ENCODE data around the gene MYBPC1.
"Not testable (repeated sequence)": the region's sequence is repeated elsewhere in the genome, so short reads cannot be mapped to it uniquely, and the experiment has no call there.

MYBPC1 gene

DNA sequence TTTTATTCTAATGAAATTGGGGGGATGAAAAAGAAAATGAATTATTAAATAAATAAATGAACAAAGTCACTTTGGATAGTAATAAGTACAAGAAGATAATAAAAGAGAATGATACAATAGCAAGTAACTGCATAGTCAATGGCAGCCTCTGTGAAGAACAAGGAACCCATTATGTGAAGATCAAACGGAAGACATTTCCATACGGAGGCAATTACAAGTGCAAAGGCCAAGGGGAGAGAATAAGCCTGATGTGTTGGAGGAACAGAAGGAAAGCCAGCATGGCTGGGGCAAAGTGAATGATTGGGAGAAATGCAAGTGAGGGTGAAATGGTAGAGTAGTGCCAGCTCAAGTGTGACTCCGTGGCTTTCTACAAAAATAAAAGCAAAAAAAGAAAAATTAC is 58.7 kb downstream of the MYBPC1 start:
- DNase-seq (ENCODE audit: low read depth in 2 of 3, low spot score in 1 of 3) = no peak

DNA sequence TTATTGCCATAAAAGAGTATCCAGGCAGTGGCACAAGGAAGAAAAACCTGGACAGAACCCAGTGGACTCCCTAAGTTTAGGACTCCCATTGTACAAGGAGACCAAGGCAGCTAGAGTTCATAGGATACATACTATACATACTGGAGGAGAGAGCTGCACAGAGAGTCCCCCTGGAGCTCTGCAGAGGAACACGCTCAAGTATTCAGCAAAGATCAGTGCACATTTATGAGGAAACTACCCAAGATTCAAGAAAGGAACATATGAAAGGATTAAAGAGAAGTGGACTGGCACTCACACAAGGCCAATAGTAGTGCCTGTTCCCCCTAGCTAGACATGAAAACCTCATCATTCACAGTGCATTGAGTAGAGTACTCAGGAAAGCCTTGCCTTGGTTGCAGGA is 59.7 kb downstream of the MYBPC1 start:
- DNase-seq (ENCODE audit: low read depth in 2 of 3, low spot score in 1 of 3) = no peak

DNA sequence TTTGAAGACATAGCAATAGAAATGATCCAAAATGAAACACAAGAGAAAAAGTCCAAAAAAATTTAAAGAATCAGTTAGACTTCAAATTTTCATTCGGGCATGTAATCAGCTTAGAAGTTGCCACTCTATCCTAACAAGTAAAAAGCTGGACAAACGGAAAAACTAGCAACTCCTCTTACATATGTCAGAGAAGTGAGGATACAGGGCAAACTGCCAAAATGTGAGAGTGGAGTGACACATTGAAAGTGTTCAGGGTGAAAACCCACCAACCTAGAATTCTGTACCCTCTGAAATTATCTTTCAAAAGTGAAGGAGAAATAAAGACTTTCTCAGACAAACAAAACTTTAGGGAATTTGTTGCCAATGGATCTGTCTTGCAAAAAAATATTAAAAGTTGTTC is 60.6 kb downstream of the MYBPC1 start:
- DNase-seq (ENCODE audit: low read depth in 2 of 3, low spot score in 1 of 3) = no peak

DNA sequence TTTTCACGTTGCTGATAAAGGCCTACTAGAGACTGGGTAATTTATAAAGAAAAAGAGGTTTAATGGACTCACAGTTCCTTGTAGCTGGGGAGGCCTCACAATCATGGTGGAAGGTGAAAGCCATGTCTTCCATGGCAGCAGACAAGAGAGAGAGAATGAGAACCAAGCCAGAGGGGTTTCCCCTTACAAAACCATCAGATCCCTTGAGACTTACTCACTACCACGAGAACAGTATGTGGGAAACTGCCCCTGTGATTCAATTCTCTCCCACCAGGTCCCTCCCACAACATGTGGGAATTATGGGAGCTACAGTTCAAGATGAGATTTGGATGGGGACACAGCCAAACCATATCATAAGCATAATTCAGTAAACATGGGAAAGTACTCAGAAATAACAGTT is 65.9 kb downstream of the MYBPC1 start:
- not testable (repeated sequence) for DNase-seq (ENCODE audit: low read depth in 2 of 3, low spot score in 1 of 3)

DNA sequence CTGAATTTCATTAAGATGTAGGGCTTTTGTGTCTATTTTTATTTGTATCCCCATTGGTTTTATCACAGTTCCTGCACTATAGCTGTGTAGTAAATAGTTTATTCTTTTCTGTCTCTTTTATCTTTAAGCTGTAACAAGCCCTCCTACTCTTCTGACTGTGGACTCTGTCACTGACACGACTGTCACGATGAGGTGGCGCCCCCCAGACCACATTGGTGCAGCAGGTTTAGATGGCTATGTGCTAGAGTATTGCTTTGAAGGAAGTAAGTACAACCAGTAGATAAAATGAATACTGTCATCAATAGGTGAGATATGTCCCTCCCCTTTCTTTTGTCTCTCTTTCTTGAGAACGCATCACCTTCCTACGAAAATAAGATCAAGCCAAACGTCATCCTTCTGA is 68.5 kb downstream of the MYBPC1 start:
- DNase-seq (ENCODE audit: low read depth in 2 of 3, low spot score in 1 of 3) = no peak

DNA sequence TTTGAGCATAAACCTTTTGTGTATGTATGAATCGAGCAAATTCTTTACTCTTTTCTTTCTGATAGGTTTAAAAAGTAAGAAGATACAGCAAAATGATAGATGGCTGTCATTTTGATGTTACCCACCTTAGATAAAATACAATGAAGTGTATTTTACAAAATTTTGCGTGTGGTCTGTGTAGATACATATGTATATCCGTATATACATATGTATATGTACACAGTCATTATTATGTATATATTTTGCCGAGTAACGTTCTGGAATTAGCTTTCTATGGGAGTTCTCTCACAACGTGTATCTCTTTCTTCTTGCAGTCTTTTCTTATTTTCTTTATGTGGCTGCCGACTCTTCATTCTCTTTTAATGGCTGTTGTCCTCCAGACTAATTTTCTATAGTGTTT is 70.2 kb downstream of the MYBPC1 start:
- DNase-seq (ENCODE audit: low read depth in 2 of 3, low spot score in 1 of 3) = no peak

DNA sequence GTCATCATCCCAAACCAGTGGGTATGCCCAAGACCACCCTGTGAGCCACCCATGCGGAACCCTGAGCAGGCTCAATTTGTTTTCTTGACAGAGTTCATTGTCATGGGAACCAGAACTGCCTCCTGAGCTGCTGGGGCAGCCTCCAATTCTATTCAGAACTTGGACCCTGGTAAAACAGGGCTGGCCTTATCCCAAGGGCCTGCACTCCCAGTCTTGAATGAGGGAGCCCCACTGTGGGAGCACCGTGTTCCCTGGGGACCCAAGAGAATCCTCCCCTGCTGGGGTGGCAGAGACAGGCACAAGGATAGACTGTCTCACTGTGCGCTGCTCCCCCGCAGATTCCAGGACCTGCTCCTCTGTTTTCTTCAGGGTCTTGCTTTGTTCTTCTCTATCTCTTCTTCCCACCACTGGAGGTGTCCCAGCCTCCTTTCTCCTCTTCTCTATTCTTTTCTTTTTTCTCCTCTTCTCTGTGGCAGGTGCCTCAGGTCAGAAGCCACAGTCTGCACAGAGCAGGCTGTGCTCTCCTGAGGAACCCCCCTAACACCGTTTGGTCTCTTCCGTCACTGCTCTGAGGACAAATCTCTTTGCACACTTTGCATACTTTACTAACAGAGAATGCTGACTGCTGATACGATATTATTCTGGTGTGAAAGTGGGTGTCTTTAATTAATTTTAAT is 71.4 kb downstream of the MYBPC1 start:
- DNase-seq (ENCODE audit: low read depth in 2 of 3, low spot score in 1 of 3) = no peak

DNA sequence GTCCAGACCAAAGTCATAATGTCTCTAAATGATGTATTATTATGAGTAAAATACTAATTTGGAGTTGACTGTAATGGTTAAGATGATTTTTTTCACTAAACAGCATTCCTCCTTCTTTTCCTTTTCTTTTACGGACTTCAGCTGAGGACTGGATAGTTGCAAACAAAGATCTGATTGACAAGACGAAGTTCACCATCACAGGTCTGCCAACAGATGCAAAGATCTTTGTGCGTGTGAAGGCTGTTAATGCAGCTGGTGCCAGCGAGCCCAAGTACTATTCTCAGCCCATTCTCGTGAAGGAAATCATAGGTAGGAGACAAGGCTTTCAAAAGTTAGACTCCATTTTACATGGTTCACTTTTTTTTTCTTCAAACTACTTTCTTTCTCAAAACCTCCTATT is 72.8 kb downstream of the MYBPC1 start:
- DNase-seq (ENCODE audit: low read depth in 2 of 3, low spot score in 1 of 3) = no peak

DNA sequence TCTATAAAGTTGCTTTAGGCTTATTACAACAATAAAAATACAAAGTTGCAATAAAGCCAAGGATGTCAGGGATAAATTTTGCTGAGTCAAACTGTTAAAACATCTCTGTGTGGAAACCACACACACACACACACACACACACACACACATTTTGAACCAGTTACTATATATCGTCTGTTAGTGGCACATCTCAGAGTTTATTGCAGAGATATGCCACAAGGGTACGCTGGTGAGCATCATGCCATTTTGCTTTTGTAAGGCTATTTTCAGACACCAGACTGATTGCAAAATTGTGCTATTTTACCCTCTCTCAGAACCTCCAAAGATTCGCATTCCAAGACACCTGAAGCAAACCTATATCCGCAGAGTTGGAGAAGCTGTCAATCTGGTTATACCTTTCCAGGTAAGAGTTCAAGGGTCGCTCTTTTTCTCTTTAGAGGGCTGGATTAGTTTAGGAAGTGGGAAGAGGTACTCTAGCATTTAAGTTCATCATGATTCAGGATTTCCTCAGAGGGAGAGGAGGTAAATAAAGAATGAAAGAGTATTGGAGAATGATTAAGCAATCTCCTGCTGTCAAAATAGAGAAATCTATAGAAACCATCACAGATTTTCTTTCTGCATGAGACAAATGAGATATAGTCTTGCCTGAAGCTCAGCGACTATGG is 75.4 kb downstream of the MYBPC1 start:
- peak in 2 of 3 donors; percentile 12 to 14 for DNase-seq (ENCODE audit: low read depth in 2 of 3, low spot score in 1 of 3)

DNA sequence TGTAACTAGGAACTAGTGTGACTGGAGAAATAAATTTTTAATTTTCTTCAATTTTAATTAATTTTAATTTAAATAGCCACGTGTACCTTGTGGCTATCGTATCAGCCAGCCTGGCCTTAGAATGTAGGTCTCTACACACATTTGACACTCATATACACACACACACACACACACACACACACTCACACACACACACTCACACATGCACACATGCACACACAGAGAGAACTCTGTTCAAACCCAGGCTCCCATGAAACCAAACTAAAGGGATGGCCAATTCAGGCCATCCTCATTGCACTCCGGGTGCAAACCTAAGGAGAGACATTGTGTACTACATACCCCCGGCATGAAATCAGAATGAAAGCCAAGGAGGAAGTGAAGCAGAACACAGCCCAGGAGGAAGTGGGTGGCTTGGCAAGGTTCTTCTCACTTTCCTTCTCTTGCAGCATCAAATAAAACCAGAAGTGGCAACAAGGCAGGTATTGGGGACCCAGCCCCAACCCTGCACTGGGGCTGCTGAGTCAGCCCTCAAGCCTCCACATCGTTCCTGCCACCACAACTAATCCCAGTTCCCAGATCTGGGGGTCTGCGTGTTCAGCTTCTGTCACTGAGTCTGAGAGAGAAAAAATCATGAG is 76.5 kb downstream of the MYBPC1 start:
- DNase-seq (ENCODE audit: low read depth in 2 of 3, low spot score in 1 of 3) = no peak

DNA sequence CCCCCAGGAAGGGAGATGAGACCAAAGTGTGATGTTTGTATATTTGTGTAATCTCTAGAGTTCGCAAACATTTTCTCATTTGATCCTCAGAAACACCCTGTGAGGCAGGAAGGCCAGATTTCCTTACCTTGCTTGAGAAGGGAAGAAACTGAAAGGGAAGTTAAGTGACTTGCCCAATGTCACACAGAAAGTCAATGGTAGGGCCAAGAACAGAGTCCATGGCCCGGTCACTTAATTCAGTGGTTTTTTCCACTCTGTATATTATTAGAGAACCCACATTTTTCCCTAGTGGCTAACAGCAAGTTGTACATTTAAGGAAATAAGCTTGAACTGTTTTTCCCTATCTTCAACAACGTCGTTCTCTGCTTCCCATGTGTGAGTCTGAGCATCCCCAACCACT is 77.1 kb downstream of the MYBPC1 start:
- no peak for DNase-seq (ENCODE audit: low read depth in 2 of 3, low spot score in 1 of 3)

DNA sequence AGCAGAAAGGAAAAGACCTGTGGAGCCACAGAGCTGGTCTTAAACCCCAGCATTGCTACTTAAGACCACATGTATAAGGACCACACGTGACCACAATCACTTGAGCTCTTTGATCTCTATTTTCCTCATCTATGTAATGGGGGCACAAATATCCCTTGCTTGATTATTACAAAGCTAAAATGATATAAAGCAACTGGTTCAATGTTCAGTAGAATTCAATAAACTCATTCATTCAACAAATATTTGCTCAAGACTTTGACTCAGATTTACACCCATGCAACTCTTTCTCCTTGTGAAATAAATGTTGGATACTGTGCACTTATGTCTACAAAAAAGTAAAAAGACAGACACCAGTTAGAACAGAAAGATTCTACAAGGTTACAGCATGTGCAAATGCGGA is 80.8 kb downstream of the MYBPC1 start:
- no peak for DNase-seq (ENCODE audit: low read depth in 2 of 3, low spot score in 1 of 3)

DNA sequence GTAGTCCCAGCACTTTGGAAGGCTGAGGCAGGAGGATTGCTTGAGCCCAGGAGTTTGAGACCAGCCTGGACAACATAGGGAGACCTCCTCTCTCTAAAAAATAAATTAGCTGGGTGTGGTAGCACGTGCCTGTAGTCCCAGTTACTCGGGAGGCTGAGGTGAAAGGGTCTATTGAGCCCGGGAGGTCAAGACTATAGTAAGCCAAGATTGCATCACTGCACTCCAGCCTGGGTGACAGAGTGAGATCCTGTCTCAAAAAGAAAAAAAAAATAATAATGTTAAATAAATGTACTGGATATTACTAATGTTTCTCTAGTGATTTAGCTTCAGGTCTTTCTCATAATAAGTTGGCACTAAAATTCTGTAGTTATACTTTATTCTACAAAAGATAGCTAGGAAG is 81.7 kb downstream of the MYBPC1 start:
- not testable (repeated sequence) for DNase-seq (ENCODE audit: low read depth in 2 of 3, low spot score in 1 of 3)

DNA sequence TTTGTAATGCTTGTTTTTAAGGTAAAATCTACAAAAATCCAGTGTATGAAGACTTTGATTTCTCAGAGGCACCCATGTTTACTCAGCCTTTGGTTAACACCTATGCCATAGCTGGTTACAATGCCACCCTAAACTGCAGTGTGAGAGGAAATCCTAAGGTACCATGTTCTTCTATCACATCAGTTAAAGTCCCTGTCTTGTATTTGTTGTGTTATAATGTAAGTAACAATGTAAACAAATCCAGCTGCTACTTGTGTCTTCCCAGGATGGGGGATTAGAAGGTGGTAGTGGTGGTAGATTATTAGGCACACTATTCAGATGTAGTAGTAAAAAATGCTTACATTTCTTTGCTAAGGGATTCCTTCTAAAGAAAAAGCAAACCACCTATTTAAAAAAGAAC is 83.3 kb downstream of the MYBPC1 start:
- DNase-seq (ENCODE audit: low read depth in 2 of 3, low spot score in 1 of 3) = no peak

DNA sequence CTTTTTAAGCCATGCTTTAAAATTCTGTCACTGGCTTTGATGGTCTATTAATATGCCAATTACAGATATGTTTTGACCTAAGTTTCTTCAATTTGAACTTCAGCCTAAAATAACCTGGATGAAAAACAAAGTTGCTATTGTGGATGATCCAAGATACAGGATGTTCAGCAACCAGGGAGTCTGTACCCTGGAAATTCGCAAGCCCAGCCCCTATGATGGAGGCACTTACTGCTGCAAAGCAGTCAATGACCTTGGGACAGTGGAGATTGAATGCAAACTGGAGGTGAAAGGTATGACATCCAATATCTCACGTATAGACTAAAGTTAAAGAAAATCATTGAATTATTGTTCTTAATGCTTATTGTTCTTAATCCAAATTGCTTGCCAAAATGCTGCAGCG is 85.5 kb downstream of the MYBPC1 start:
- no peak for DNase-seq (ENCODE audit: low read depth in 2 of 3, low spot score in 1 of 3)

DNA sequence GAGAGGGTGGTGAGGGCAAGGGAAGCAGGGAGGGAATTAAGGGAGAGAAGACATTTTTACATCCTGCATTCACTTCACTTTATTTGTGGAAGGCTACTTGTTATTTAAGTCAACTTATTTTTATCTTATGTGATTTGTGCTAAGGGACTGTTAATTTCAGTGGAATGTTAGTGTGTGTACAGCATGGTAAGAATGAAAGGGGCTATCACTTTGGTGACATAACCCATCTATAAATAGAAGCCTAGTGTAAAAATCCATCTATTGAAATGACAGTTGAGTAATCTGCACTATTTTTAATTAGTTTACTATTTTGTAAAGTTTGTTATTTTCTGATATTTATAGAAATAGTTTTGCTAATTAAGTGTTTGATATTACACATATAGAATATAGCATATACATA is 85.9 kb downstream of the MYBPC1 start:
- no peak for DNase-seq (ENCODE audit: low read depth in 2 of 3, low spot score in 1 of 3)

DNA sequence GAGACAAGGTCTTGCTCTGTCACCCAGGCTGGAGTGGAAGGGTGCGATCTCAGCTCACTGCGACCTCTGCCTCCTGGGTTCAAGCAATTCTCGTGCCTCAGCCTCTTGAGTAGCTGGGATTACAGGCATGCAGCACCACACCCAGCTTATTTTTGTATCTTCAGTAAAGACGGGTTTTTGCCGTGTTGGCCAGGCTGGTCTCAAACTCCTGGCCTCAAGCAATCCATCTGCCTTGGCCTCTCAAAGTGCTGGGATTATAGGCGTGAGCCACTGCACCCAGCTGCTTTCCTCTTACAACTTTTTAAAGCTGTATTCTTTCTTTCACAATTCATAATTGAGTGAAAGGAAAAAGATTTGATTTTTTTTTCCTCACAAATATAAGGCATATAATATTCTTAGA is 86.9 kb downstream of the MYBPC1 start:
- not testable (repeated sequence) for DNase-seq (ENCODE audit: low read depth in 2 of 3, low spot score in 1 of 3)

DNA sequence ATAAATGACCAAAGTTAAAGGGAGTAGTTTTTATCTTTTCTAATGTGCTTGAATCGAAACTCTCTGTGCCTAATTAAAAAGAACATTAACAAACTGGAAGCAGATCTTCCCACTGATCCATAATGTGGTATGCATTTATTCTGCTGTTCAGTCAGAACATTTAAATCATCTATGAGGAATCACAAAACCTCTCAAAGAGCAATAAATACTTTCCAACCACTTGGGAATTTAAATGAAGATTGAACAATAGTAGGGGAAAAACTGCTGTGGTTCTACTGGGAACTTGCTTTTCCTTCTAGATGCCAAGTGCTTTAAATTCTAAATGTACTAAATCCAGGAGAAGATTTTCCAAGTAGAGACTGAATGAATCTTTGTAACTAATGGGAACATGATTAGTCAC is 90.3 kb downstream of the MYBPC1 start:
- no peak for DNase-seq (ENCODE audit: low read depth in 2 of 3, low spot score in 1 of 3)

DNA sequence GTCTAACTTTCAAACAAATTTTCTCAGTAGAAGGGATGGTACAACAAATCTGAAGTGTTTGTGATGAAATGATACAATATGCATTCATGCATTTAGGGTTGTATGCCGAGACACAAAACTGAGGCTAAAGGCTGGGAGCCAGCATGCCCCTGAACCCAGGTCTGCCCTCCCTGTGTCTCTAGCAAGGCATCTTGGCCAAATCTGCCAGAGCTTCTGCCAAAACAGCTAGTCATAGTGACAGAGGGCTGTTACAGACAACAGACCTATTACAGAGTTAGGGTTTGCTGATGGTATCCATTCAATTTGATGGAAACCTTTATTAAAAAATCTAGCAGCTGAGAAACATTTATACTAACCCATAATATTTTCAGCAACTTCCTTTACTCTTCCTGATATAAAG is 91.4 kb downstream of the MYBPC1 start:
- DNase-seq (ENCODE audit: low read depth in 2 of 3, low spot score in 1 of 3) = no peak

DNA sequence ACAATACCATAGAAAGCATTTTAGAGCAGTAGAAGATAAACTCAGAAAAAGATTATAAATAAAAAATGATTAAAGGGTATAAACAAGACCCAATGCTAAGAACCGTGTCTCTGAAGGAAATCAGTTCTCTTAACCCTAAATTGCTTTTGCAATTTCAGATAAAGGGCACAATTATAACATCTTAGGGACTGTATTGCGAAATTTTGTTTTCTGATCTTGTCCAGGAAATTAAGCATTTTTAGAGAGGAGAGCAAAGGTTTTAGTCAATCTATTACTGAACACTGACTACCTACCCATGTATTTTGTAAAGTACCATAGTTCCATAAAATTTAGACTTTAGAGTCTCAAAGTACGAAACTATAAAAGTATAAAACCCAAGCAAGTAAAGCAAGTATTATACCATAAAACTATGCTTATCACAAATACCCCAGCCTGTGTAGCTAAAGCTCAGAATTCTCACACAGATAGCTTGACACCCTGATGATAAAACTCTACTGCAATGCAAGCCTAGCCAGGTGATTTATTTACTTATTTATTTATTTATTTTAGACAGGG is 95.8 kb downstream of the MYBPC1 start:
- no peak for DNase-seq (ENCODE audit: low read depth in 2 of 3, low spot score in 1 of 3)

DNA sequence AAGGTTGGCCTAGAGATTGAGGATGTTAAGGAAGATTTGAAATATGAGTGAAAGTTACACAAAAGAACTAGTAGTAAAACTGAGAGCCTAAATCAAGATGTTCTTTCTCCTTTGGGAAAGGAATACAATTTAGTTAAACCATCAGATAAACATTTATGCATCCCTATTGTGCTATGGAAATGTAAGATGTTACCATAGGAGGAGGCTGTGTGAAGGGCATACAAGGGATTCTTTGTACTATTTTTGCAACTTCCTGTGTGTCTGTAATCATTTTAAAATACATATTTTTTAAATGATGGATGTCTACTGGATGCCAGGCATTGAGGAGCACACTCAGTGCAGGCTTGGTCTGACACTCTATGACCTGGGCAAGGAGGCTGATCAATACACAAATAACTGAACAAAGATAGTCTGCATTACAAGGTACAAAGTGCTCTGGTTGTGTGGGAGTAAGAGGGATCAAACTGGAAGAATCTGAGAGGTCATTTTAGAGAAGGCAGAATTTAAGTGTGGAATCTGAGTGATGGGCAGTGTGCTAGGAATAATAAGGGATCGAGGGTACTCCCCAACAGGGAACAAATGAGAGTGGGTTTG is 96.8 kb downstream of the MYBPC1 start:
- DNase-seq (ENCODE audit: low read depth in 2 of 3, low spot score in 1 of 3) = no peak

DNA sequence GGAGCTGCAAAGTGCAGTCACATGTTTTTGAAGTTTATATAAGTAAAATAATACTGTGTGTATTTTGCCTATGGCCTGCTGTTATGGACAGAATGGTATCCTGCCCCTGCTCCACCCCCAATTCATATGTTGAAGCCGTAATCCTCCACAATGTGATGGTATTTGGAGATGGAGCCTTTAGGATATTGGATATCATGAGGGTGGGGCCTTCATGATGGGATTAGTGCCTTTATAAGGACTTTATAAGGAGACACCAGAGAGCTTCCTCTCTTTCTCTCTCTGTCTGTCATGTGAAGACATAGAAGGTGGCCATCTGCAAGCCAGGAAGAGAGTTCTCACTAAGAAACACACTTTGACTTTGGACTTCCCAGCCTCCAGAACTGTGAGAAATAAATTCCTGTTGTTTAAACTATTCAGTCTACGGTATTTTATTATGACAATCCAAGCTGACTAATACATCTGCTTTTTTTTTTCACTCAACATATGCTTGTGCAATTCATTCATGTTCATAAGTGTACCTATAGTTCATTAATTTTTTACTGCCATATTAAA is 99.6 kb downstream of the MYBPC1 start:
- no peak for DNase-seq (ENCODE audit: low read depth in 2 of 3, low spot score in 1 of 3)

Data from stimulated activated CD4-positive, alpha-beta T cell treated with anti-CD3 and anti-CD28 coated beads, Interleukin-12 subunit alpha, Interleukin-12 subunit beta, amount 100 ng/mL, for 48 hours (primary cell).